GM21381 (cell line): ENCODE measurements around the gene WNT3A.
"Not testable (repeated sequence)": the region's sequence is repeated elsewhere in the genome, so short reads cannot be mapped to it uniquely, and the experiment has no call there.

Experiments
- ATAC-seq: cut with Tn5 transposase; IDR thresholded peaks from one replicate; pipeline ENCODE4 v1.9.1; 2021; ENCODE audit warnings: mild to moderate bottlenecking, moderate library complexity; ENCODE audit not compliant: unreplicated experiment

WNT3A gene

DNA sequence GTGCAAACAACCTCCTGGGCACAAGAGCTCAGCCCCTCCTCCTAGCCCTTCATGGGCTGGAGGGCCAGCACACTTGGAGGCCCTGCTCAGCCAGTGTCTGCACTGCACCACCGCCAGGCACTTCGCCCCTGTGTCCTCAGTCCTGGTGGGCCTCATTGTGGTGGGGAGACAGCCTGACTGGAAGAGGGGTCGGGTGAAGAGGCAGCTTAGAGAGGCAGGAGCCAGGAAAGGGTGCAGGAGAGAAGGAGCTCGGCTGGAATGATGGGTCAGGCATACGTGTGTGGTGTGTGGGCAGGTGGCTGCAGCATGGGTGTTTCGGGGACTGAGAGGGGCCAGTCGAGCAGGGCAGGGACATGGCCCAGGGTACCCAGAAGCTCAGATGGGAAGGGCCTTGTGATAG is 4.1 kb downstream of the WNT3A start:
- ATAC-seq = no peak

DNA sequence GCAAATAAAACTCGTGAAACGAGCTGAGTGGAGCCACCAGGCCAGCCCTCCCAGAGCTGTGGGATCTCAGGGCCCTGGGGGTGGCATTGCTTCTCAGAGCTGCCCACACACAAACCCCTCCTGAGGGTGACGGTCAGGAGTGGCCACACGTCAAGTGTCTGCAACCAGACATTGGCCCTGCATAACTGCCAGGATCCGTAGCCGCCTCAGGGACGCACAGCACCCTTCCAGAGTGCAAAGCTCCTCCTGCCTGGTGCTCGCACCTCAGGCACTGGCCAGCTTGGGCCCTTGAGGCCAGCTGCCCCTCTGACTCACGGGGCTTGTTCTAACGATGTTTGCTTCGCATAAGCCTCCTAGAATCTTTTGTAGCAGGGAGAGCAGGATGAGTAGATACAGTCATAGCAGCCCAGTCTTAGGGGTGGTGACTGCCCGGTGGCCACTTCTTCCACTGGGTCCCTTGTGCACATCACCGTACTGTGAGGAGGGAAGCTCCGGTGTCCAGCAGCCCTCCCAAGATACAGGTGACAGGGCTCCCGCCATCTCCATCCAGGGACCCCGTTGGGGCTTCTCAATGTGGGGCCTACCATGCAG is 5.0 kb downstream of the WNT3A start:
- ATAC-seq = no peak

DNA sequence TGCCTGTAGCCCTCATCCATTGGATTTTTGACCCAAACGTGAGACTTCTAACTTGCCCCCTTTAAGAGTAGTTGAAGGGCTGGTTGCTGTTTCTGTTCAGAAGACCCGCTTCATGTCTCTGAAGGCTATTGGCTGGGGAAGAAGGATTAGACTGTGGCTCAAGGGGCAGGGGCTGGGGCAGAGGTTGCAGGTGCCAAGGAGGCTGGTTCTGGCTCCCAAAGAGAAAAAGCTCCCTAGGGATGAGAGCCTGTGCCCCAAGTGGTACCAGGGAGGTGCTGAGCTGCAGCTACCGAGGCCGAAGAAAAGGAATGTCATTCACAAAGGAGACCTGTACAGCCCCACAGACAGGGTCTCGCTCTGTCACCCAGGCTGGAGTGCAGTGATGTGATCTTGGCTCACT is 5.8 kb downstream of the WNT3A start:
- no peak for ATAC-seq

DNA sequence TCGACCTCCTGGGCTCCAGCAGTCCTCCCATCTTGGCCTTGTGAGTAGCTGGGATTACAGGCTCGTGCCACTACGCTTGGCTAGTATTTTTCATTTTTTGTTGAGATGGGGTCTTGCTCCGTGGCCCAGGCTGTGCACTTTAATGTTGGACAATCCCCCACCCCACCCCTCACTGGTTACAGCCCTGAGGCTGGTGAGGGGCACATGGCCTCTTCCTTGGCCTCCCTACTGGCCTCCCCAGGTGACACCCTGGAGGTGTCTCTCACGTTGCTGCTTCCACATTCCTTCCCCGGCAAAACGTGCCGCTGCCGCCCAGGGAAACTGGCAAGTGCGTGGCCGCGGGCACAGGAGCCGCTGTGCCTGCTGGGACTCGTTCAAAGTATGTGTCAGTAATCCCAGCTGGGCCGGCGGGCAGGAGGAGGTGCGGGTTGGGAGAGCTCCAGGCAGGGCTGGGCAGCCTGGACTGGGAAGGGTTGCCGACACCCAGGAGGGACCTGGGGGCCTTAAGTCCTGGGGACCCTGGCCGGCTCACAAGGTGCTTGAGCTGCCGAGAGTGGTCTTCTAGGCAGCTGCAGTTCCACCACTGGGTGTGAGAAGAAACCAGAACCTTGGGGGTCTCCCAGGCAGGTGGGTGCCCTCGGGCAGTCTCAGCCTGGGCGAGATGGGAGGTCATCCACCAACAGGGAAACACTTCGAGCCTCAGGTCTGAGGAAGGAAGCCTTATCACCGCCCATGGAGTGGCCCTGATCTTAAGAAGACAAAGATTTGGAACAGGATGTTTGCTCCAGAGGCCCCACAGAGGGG is 6.5 kb downstream of the WNT3A start:
- no peak for ATAC-seq

DNA sequence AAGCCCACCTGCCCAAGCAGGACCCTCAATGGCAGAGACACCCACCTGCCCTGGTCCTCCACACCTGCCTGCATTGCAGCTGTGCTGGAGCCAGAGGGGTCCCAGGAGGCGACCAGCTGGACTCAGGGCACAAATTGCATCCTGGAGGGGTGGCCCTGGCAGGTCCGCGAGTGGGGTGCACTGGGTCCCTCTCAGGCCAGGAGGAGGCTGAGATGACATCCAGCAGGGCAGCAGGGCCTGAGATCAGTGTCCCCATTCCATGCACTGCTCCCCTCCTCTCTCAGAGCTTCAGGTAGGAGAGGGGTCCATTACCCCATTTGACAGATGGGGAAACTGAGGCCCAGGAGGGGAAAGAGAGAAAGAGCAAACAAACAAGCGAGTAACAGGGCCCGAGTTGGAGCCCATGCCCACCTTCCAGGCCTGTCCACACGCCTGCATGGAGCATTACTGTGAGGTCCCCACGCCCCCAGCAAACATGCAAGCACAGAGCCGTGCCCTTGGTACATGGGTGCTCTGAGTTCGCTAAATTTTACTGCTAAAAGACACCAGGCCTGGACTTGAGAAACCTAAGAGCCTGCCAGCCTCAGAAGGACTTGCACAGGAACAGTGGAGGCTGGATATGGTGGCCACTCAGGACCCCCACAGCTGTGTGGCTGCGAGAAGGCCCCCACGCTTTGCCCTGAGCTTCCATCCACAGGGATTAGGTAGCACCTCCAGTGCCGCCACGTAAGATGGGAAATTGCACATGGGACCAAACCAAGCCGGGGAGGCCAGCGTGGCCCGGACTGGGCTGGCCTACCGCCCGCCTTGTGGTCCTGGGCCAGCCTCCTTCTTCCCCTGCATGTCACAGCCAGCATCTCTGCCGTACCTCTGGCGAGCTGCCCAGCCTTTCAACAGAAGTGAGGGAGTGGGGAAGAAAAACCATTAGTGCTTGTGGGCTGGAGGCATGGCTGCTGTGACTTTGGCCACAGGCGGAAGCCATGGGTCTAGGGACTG is 7.4 kb downstream of the WNT3A start:
- ATAC-seq = no peak

DNA sequence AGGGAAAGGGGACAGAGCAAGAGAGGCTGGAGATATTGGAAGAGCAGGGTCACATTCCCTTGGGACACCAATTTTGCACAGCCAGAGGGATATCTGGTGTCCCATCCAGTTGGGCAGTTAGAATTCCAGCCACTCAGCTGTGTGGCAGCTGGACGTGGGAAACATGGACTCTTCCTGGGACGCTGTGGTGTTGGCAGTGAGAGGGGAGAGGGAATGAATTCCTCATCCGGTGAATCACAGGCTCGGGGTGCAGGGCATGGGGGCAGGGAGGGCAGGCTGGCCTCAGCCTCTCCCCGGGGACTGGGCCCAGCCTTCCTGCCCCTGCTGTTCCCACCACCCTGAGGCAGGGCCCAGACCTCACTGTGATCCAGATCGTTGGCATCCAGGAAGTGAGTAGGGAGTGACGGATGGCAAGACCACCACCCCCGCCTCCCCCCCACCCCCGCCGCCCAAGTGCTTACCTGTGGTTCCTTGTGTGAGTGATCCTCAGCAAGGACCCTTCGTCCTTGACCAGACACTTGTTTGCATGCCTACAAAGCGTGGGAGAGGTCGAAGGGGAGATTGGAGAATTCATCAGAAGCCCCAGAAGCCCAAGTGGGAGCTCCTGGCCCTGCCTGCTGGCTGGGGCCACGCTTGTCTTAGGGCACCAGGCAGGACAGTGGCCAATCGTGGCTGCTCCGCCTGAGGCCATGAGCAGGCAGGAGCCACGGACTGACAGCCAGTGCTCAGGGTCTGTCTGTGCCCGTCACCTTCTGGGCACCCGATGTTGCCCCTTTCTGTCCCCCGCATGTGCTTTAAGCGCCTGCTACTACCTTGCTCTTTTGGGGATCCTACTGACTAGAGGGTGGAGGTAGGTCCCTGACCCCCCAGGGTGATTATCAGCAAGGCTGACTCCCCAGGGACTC is 8.7 kb downstream of the WNT3A start:
- no peak for ATAC-seq

DNA sequence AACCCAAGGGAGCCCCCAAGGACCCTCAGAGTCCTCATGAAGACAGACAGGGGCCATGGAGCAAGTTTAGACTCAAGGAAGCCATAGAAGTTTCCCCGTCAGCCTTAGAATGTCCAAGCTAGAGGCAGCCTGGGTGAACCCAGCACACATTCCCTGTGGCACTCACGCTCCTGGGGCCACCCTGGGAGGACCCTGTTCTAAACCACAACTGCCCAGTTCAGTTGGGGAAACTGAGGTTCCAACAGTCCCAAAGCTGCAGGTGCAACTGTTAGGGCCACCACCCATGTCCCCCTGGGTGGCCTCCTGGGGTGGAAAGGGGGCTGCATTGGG is 9.3 kb downstream of the WNT3A start:
- ATAC-seq = no peak

DNA sequence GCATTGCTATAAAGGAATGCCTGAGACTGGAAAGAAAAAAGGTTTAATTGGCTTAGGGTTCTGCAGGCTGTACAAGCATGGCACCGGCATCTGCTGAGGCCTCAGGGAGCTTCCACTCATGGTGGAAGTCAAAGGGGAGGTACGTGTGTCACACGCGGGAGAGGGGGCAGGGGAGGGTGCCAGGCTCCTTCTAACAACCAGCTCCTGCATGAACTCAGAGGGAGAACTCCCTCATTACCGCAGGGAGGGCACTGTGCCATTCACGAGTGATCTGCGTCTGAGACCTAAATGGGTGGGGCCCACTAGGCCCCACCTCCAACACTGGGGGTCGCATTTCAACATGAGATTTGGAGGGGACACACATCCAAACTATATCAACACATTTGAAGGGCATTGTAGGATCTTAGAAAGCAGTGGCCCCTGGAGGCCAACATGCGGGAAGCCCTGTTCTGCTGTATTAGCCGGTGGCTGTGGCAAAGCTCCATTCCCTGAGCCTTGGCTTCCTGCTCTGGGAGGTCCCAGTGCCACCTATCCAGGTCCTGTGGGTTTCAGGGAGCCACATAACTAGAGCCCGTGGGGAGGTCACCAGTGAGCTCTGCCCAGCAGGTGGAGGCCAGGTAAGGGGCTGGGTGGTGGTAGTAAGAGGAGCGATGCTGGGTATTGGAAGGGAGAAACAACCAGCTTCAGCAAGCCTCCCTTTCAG is 10.0 kb downstream of the WNT3A start:
- no peak for ATAC-seq

DNA sequence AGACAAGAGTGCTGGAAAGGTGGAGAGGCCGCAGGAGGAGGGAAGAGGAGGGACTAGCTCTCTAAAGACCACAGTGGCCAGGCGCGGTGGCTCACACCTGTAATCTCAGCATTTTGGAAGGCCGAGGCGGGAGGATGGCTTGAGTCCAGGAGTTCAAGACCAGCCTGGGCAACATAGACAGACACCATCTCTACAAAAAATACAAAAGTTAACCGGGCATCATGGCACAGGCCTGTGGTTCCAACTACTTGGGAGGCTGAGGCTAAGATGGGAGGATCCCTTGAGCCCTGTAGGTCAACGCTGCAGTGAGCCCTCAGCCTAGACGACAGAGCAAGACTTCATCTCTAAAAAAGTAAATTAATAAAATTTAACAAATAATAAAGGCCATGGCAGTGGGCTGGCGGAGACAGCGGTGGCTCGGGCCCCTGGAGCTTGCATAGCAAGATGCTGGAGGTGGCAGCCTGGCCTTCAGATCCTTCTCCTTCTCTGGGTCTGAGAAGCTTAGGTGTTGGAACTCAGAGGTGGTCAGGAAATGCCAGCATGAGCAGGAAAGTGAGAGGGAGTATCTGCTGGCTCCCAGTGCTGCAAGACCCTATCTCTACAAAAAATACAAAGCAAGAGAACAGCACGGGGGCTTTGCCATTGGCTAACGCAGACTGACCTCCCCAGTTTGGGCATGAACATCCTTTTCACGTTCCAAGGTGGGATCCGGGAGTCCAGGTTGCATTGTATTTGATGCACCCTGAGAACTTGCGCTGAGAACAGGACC is 10.7 kb downstream of the WNT3A start:
- ATAC-seq = no peak

DNA sequence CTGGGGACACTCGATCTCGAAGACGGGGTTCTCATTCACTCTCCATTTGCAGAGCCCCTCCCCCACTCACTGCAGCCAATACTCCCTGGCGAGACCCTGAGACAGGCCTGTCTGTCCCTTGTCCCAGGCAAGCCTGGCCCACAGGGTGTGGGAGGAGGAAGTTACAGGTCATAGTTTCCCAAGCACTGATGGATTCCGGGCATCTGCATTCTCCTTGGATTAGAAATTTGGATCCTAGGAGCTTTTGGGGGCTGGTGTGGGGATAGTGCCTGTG is 11.3 kb downstream of the WNT3A start:
- no peak for ATAC-seq

DNA sequence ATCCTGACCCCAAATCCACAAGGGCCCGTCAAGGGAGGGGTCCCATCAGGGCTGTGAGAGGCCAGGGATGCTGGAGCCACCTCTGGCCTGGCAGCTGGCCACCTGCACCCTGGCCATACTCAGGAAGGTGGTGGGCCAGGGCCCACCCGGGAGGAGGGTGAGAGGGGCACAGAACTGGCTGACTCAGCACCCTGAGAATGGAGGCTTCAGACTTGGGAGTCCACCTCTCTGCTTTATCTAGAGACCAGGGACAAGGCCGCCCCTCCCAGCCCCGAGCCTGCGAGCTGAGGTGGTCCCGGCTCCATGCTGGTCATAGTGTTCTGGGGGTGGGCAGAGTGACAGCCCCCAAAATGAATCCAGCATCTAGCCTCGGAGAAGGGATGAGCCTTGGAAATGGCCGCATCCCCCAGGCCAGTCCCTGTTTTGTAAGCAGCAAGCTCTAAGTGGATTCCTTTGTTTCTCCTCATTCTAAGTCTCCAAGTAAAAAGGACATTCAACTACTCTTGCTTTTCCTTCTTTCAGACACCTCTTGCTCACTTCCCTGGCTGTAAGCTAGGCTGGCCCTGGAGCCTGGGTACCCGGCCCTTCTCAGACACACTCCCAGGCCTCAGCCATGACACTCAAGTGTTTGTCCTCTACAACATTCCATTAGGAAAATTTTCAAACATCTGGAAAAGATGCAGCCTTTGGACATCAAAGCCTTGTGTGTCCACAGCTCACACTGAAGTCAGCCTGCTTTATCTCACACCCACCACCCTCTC is 12.3 kb downstream of the WNT3A start:
- ATAC-seq = no peak

DNA sequence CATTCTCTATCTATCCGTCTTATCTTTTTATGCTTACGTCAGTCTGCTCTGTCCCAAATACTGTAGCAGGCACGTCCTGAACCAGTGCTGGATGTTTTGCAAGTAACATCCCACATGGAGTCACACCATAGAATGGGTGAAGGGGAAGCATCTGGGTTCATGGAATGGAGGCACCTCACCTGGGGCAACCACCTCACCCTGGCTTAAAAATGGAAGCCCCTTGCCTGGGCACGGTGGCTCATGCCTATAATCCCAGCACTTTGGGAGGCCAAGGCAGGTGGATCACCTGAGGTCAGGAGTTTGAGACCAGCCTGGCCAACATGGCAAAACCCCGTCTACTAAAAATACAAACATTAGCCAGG is 12.9 kb downstream of the WNT3A start:
- ATAC-seq = not testable (repeated sequence)

DNA sequence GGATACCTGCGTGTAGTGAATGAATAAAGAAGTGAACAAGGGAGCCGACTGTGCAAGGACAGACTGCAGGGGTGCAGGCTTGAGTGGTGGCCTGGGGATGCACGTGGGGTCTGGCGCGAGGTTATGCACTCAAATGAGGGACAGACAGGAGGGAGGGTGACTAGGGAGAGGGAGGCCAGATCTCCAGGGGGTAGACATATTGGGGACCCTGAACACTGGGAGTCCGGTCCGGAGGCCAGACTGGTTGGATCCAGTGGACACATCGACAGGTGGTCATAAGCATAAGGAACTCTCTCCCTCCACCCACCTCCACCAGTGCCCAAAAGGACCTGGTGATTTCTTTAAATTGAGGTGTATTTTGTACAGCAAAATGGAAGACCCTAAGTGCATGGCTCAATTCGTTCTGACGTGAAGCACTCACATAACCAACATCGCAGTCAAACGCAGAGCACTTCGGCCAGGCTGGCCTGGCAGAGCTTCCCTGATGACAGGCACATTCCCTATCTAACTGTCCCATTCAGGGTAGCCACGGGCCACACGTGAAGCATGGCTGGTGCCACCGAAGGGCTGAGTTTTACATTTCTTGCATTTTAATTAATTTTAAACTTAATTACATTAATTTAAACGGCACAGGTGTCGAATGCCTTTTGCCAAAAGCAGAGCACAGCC is 14.0 kb downstream of the WNT3A start:
- ATAC-seq = no peak

DNA sequence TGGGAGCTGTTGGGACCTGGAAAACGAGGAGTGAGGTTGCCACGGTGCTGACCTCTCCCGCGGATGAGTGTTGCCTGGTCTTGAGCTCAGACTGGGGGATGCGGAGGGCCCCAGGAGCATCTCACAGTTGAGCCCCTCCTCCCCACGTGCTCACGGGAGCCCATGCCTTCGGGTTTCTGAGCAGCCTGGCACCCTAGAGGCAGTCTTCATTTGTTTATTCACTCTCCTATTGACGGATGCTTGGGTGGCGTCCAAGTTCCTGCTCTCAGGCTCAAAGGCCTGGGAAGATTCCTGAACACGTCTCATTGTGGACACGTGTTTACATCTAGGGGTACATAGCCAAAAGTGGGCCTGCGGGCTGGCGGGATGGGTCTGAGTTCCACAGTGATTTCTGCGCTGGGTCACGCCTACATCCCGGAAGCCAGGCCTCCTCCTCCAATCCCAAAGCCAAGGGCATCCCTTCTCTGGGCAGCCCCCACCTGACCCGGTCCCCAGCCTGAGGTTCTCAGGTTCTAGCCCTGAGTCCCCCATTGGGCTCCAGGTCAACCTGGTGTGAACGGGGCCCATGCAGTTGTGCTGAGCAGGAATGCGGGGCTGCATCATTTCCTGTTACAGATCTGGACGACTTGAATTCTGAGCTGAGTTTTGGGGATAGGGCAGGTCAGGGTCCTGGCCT is 14.7 kb downstream of the WNT3A start:
- ATAC-seq = no peak

DNA sequence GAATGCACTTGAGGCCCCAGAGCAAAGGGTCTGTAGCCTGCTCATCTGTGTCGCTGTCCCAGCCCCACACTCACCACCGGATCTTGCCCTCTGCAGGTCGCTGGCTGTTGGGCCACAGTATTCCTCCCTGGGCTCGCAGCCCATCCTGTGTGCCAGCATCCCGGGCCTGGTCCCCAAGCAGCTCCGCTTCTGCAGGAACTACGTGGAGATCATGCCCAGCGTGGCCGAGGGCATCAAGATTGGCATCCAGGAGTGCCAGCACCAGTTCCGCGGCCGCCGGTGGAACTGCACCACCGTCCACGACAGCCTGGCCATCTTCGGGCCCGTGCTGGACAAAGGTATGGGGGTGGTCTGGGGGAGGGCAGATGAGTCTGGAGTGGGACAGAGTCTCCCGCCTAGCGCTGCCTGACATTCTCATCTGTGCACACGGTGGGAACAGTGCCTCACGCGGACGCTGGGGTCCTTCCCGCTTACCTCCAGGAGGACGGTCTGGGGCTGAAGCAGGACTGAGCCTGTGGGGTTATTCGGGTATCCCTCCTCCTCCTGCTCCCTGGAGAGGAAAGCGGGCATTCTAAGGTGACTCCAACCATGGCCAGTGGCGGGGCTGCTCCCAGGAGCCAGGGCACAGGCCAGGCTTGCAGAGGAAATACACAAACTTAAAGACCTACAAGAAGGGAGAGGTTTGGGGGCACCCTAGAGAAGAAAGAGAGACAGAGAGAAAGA is 15.9 kb downstream of the WNT3A start:
- ATAC-seq = no peak

DNA sequence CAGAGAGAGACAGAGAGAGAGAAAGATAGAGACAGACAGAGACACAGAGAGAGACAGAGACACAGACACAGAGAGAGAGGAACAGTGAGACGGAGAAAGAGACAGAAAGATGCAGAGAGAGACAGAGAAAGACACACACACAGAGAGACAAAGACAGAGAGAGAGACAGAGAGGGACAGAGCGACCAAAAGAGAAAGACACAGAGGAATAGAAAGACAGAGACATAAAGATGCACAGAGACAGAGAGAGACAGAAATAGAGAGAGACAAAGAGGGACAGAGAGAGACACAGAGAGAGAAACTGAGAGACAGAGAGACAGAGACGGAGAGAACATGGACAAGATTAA is 16.5 kb downstream of the WNT3A start:
- no peak for ATAC-seq

DNA sequence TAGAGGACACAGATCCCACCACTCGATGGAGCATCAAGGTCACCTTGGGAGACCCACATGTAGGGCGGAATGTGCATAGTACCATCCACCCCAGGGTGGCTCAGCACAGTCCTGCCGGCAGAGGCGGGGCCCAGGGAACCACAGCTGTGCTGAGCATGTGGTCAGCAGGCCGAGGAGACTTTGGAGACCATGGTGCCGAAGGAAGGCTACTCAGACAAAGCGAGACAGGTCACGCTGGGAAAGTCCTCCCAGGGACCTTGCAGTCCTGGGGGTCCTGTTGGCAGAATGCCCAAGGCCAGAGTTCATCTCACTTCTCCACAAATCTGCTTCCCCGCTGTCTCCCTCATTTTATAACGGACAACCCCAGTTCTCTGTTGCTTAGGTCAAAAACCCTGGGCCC is 22.5 kb downstream of the WNT3A start:
- ATAC-seq = no peak
